ENCODE results near the gene YTHDF1.
"Not testable (repeated sequence)": the region's sequence is repeated elsewhere in the genome, so short reads cannot be mapped to it uniquely, and the experiment has no call there.

YTHDF1 gene

GRCh38 chr20:63158845-63159244 lies 57.1 kb downstream of the YTHDF1 start:
- no peaks in the 10 kb centered on the region for H3K9me3 ChIP-seq (ENCODE audit: control insufficient read depth in 1 of 2, low read length in 2 of 2)
- no peaks in the 10 kb centered on the region for H3K4me1 ChIP-seq (ENCODE audit: control insufficient read depth in 1 of 2, insufficient read depth in 2 of 2, low read length in 2 of 2)
- no peaks in the 10 kb centered on the region for H3K36me3 ChIP-seq (ENCODE audit: control insufficient read depth in 1 of 2, insufficient read depth in 2 of 2, low read length in 2 of 2)
- H3K9ac ChIP-seq (ENCODE audit: low read depth in 1 of 2, low read length in 2 of 2): no peak overlapping the region
- peaks cover 0 to 7% of the 10 kb centered on the region in 2 donors for H3K27me3 ChIP-seq (ENCODE audit: control insufficient read depth in 1 of 2, insufficient read depth in 2 of 2, low read length in 2 of 2)
- no peak overlapping the region for H3K27ac ChIP-seq (ENCODE audit: low read depth, low read length)
- no peak overlapping the region for H3K4me3 ChIP-seq (ENCODE audit: low read depth in 1 of 2, low read length in 2 of 2)

- H3K36me3 ChIP-seq (ENCODE audit: control insufficient read depth in 1 of 2, insufficient read depth in 2 of 2, low read length in 2 of 2): no peaks in the 10 kb centered on the region
- H3K4me3 ChIP-seq (ENCODE audit: low read depth in 1 of 2, low read length in 2 of 2): no peak overlapping the region
- no peak overlapping the region for H3K9ac ChIP-seq (ENCODE audit: low read depth in 1 of 2, low read length in 2 of 2)
- H3K4me1 ChIP-seq (ENCODE audit: control insufficient read depth in 1 of 2, insufficient read depth in 2 of 2, low read length in 2 of 2): no peaks in the 10 kb centered on the region
- no peak overlapping the region for H3K27ac ChIP-seq (ENCODE audit: low read depth, low read length)
- H3K27me3 ChIP-seq (ENCODE audit: control insufficient read depth in 1 of 2, insufficient read depth in 2 of 2, low read length in 2 of 2): peaks cover 0 to 3% of the 10 kb centered on the region in 2 donors
- no peaks in the 10 kb centered on the region for H3K9me3 ChIP-seq (ENCODE audit: control insufficient read depth in 1 of 2, low read length in 2 of 2)
Observed at GRCh38 chr20:63158352-63158751, 57.6 kb downstream of the YTHDF1 start.

- not testable (repeated sequence) for H3K9ac ChIP-seq (ENCODE audit: low read depth in 1 of 2, low read length in 2 of 2); H3K4me1 ChIP-seq (ENCODE audit: control insufficient read depth in 1 of 2, insufficient read depth in 2 of 2, low read length in 2 of 2); H3K27me3 ChIP-seq (ENCODE audit: control insufficient read depth in 1 of 2, insufficient read depth in 2 of 2, low read length in 2 of 2); H3K4me3 ChIP-seq (ENCODE audit: low read depth in 1 of 2, low read length in 2 of 2); H3K27ac ChIP-seq (ENCODE audit: low read depth, low read length); H3K9me3 ChIP-seq (ENCODE audit: control insufficient read depth in 1 of 2, low read length in 2 of 2); H3K36me3 ChIP-seq (ENCODE audit: control insufficient read depth in 1 of 2, insufficient read depth in 2 of 2, low read length in 2 of 2)
Observed at GRCh38 chr20:63157431-63157830, 58.5 kb downstream of the YTHDF1 start.

GRCh38 chr20:63156221-63156671 lies 59.7 kb downstream of the YTHDF1 start:
- Histone ChIP-seq H3K9ac (ENCODE audit: low read depth in 1 of 2, low read length in 2 of 2) (no peak overlapping the region), H3K4me1 (ENCODE audit: control insufficient read depth in 1 of 2, insufficient read depth in 2 of 2, low read length in 2 of 2) (no peaks in the 10 kb centered on the region), H3K9me3 (ENCODE audit: control insufficient read depth in 1 of 2, low read length in 2 of 2) (no peaks in the 10 kb centered on the region), H3K27ac (ENCODE audit: low read depth, low read length) (no peak overlapping the region), H3K36me3 (ENCODE audit: control insufficient read depth in 1 of 2, insufficient read depth in 2 of 2, low read length in 2 of 2) (no peaks in the 10 kb centered on the region), H3K4me3 (ENCODE audit: low read depth in 1 of 2, low read length in 2 of 2) (no peak overlapping the region), H3K27me3 (ENCODE audit: control insufficient read depth in 1 of 2, insufficient read depth in 2 of 2, low read length in 2 of 2) (peaks cover 3 to 4% of the 10 kb centered on the region in 2 donors)

GRCh38 chr20:63155266-63156165 lies 60.4 kb downstream of the YTHDF1 start:
- Histone ChIP-seq H3K9me3 (ENCODE audit: control insufficient read depth in 1 of 2, low read length in 2 of 2) (no peaks in the 10 kb centered on the region), H3K27me3 (ENCODE audit: control insufficient read depth in 1 of 2, insufficient read depth in 2 of 2, low read length in 2 of 2) (peaks cover 4 to 5% of the 10 kb centered on the region in 2 donors), H3K9ac (ENCODE audit: low read depth in 1 of 2, low read length in 2 of 2) (no peak overlapping the region), H3K4me3 (ENCODE audit: low read depth in 1 of 2, low read length in 2 of 2) (no peak overlapping the region), H3K27ac (ENCODE audit: low read depth, low read length) (no peak overlapping the region), H3K36me3 (ENCODE audit: control insufficient read depth in 1 of 2, insufficient read depth in 2 of 2, low read length in 2 of 2) (no peaks in the 10 kb centered on the region), H3K4me1 (ENCODE audit: control insufficient read depth in 1 of 2, insufficient read depth in 2 of 2, low read length in 2 of 2) (no peaks in the 10 kb centered on the region)

- H3K9me3 ChIP-seq (ENCODE audit: control insufficient read depth in 1 of 2, low read length in 2 of 2): no peaks in the 10 kb centered on the region
- H3K36me3 ChIP-seq (ENCODE audit: control insufficient read depth in 1 of 2, insufficient read depth in 2 of 2, low read length in 2 of 2): no peaks in the 10 kb centered on the region
- H3K4me1 ChIP-seq (ENCODE audit: control insufficient read depth in 1 of 2, insufficient read depth in 2 of 2, low read length in 2 of 2): no peaks in the 10 kb centered on the region
- H3K27me3 ChIP-seq (ENCODE audit: control insufficient read depth in 1 of 2, insufficient read depth in 2 of 2, low read length in 2 of 2): peaks cover 4 to 8% of the 10 kb centered on the region in 2 donors
- no peak overlapping the region for H3K4me3 ChIP-seq (ENCODE audit: low read depth in 1 of 2, low read length in 2 of 2)
- H3K27ac ChIP-seq (ENCODE audit: low read depth, low read length): no peak overlapping the region
- H3K9ac ChIP-seq (ENCODE audit: low read depth in 1 of 2, low read length in 2 of 2): no peak overlapping the region
Observed at GRCh38 chr20:63154395-63154794, 61.5 kb downstream of the YTHDF1 start.

GRCh38 chr20:63153254-63154221 lies 62.4 kb downstream of the YTHDF1 start:
- peaks cover 4 to 8% of the 10 kb centered on the region in 2 donors for H3K27me3 ChIP-seq (ENCODE audit: control insufficient read depth in 1 of 2, insufficient read depth in 2 of 2, low read length in 2 of 2)
- no peaks in the 10 kb centered on the region for H3K9me3 ChIP-seq (ENCODE audit: control insufficient read depth in 1 of 2, low read length in 2 of 2)
- H3K4me1 ChIP-seq (ENCODE audit: control insufficient read depth in 1 of 2, insufficient read depth in 2 of 2, low read length in 2 of 2): no peaks in the 10 kb centered on the region
- no peak overlapping the region for H3K9ac ChIP-seq (ENCODE audit: low read depth in 1 of 2, low read length in 2 of 2)
- H3K27ac ChIP-seq (ENCODE audit: low read depth, low read length): no peak overlapping the region
- H3K36me3 ChIP-seq (ENCODE audit: control insufficient read depth in 1 of 2, insufficient read depth in 2 of 2, low read length in 2 of 2): no peaks in the 10 kb centered on the region
- no peak overlapping the region for H3K4me3 ChIP-seq (ENCODE audit: low read depth in 1 of 2, low read length in 2 of 2)

GRCh38 chr20:63152322-63153253 lies 63.3 kb downstream of the YTHDF1 start:
- H3K9ac ChIP-seq (ENCODE audit: low read depth in 1 of 2, low read length in 2 of 2): no peak overlapping the region
- no peaks in the 10 kb centered on the region for H3K36me3 ChIP-seq (ENCODE audit: control insufficient read depth in 1 of 2, insufficient read depth in 2 of 2, low read length in 2 of 2)
- H3K27me3 ChIP-seq (ENCODE audit: control insufficient read depth in 1 of 2, insufficient read depth in 2 of 2, low read length in 2 of 2): peaks cover 4 to 8% of the 10 kb centered on the region in 2 donors
- H3K9me3 ChIP-seq (ENCODE audit: control insufficient read depth in 1 of 2, low read length in 2 of 2): peaks cover under 1 to 7% of the 10 kb centered on the region in 2 donors
- no peaks in the 10 kb centered on the region for H3K4me1 ChIP-seq (ENCODE audit: control insufficient read depth in 1 of 2, insufficient read depth in 2 of 2, low read length in 2 of 2)
- no peak overlapping the region for H3K27ac ChIP-seq (ENCODE audit: low read depth, low read length)
- no peak overlapping the region for H3K4me3 ChIP-seq (ENCODE audit: low read depth in 1 of 2, low read length in 2 of 2)

GRCh38 chr20:63151554-63152321 lies 64.2 kb downstream of the YTHDF1 start:
- Histone ChIP-seq H3K36me3 (ENCODE audit: control insufficient read depth in 1 of 2, insufficient read depth in 2 of 2, low read length in 2 of 2) (no peaks in the 10 kb centered on the region), H3K27ac (ENCODE audit: low read depth, low read length) (no peak overlapping the region), H3K4me3 (ENCODE audit: low read depth in 1 of 2, low read length in 2 of 2) (no peak overlapping the region), H3K27me3 (ENCODE audit: control insufficient read depth in 1 of 2, insufficient read depth in 2 of 2, low read length in 2 of 2) (peaks cover 4 to 9% of the 10 kb centered on the region in 2 donors), H3K9me3 (ENCODE audit: control insufficient read depth in 1 of 2, low read length in 2 of 2) (peaks cover 6 to 8% of the 10 kb centered on the region in 2 donors), H3K4me1 (ENCODE audit: control insufficient read depth in 1 of 2, insufficient read depth in 2 of 2, low read length in 2 of 2) (no peaks in the 10 kb centered on the region), H3K9ac (ENCODE audit: low read depth in 1 of 2, low read length in 2 of 2) (no peak overlapping the region)
